GM19351 (cell line): Measurements from ENCODE around the gene ABHD2.
"Not testable (repeated sequence)": the region's sequence is repeated elsewhere in the genome, so short reads cannot be mapped to it uniquely, and the experiment has no call there.

Experiments
- ATAC-seq: cut with Tn5 transposase; IDR thresholded peaks from one replicate; pipeline ENCODE4 v1.9.1; 2021; ENCODE audit warnings: mild to moderate bottlenecking, moderate library complexity; ENCODE audit not compliant: unreplicated experiment

Gene ABHD2

GRCh38 chr15:89087830-89088604 lies at the start of gene ABHD2:
Gene ABHD2 (plus strand): TSS chr15:89088456. CDS start chr15:89116328, 27,872 bp downstream.
- ATAC-seq, result peak; percentile 90

- ATAC-seq, result no peak
Observed at GRCh38 chr15:89039142-89039541, 49.1 kb upstream of the ABHD2 start.

- no peak for ATAC-seq
Observed at GRCh38 chr15:89041507-89041906, 46.7 kb upstream of the ABHD2 start.

GRCh38 chr15:89042387-89042786 lies 45.9 kb upstream of the ABHD2 start:
- no peak for ATAC-seq

- no peak for ATAC-seq
Observed at GRCh38 chr15:89043031-89044002, 44.9 kb upstream of the ABHD2 start.

GRCh38 chr15:89049016-89049666 lies 39.1 kb upstream of the ABHD2 start:
- not testable (repeated sequence) for ATAC-seq

GRCh38 chr15:89051875-89052274 lies 36.4 kb upstream of the ABHD2 start:
- no peak for ATAC-seq

GRCh38 chr15:89052474-89052873 lies 35.8 kb upstream of the ABHD2 start:
- no peak for ATAC-seq

- no peak for ATAC-seq
Observed at GRCh38 chr15:89054873-89055272, 33.4 kb upstream of the ABHD2 start.

- peak; percentile 89 for ATAC-seq
Observed at GRCh38 chr15:89057506-89058133, 30.6 kb upstream of the ABHD2 start.

GRCh38 chr15:89058376-89058775 lies 29.9 kb upstream of the ABHD2 start:
- ATAC-seq, result no peak

- no peak for ATAC-seq
Observed at GRCh38 chr15:89058876-89059405, 29.3 kb upstream of the ABHD2 start.

GRCh38 chr15:89066280-89066679 lies 22.0 kb upstream of the ABHD2 start:
- ATAC-seq, result no peak

GRCh38 chr15:89067751-89068150 lies 20.5 kb upstream of the ABHD2 start:
- peak; percentile 15 for ATAC-seq

- ATAC-seq, result peak; percentile 98
Observed at GRCh38 chr15:89068325-89068784, 19.9 kb upstream of the ABHD2 start.

GRCh38 chr15:89070197-89071124 lies 17.8 kb upstream of the ABHD2 start:
- no peak for ATAC-seq

- ATAC-seq, result no peak
Observed at GRCh38 chr15:89071471-89071870, 16.8 kb upstream of the ABHD2 start.

- ATAC-seq, result no peak
Observed at GRCh38 chr15:89072277-89072869, 15.9 kb upstream of the ABHD2 start.
